Tibial artery (tissue), 4 donors: ENCODE data around the gene CIP2A.

Source experiments
- DNase-seq, 2 donors: peaks; one replicate each; pipeline ENCODE4 v3.0.0-alpha.2; 2019
- H3K27ac ChIP-seq, 2 donors: fragments of 200-600 bp; sonication (generic) in 1 of 2; 1 replicate in 1 of 2; 2 replicates in 1 of 2; pipeline ENCODE4 v1.5.1; 2018 to 2019; ENCODE audit warnings: mild to moderate bottlenecking in 1 of 2
- H3K27me3 ChIP-seq, 2 donors: fragments of 200-600 bp; sonication (generic) in 1 of 2; one replicate each; pipeline versions ENCODE4 v1.5.1 to v1.6.0; 2016 to 2019
- H3K36me3 ChIP-seq, 3 donors: fragments of 200-600 bp; sonication (generic) in 2 of 3; one replicate each; pipeline ENCODE4 v1.5.1; 2016 to 2019; ENCODE audit warnings: mild to moderate bottlenecking in 2 of 3
- H3K4me1 ChIP-seq, 4 donors: fragments of 200-600 bp; sonication (generic) in 2 of 4; 1 replicate in 3 of 4; 2 replicates in 1 of 4; pipeline ENCODE4 v1.5.1; 2016 to 2019
- H3K4me3 ChIP-seq, 2 donors: fragments of 200-600 bp; sonication (generic) in 1 of 2; 1 replicate in 1 of 2; 2 replicates in 1 of 2; pipeline ENCODE4 v1.5.1; 2018 to 2019; ENCODE audit warnings: mild to moderate bottlenecking in 2 of 2
- H3K9me3 ChIP-seq, 3 donors: fragments of 200-600 bp; sonication (generic) in 1 of 3; one replicate each; pipeline ENCODE4 v1.5.1; 2016 to 2019
- intact Hi-C: fragments of 100-400 bp; cut with DNase I; formaldehyde crosslinking; loops from one replicate; pipeline ENCODE4 v1.15.0; 2023; ENCODE audit warnings: low total_unique reads
- TF ChIP-seq, protein P1 (sequence below), 2 experiments: fragments of 200-600 bp in 1 of 2; fragments of 450-650 bp in 1 of 2; IDR thresholded peaks; one replicate each; pipeline ENCODE4 v1.5.1; 2017 to 2019; ENCODE audit warnings: antibody characterized with exemption in 2 of 2, mild to moderate bottlenecking in 1 of 2, moderate library complexity in 1 of 2

The CIP2A gene

DNA sequence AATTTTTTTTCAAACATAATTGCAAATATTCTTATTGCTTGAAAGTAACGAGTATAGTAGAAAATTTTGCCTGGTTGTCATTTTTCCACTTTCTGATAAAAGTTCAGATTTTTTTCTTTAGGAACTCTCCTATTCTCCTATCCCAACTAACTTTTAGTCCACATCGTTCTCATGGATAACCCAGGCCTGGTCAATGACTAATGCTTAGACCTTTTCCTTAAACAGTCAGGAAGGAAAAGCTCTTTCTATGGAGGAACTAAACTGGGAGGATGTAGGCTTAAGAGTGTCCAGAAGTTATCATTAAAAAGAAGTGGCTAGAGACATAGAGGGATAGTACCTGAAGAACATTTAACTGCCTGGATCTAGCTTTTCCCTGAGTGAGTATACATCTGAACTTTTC lies 26.7 kb downstream of the CIP2A start:
- H3K4me1 ChIP-seq = peaks cover 0 to 8% (median 0%) of the 10 kb centered on the region in 4 donors
- TF ChIP-seq, protein P1, sequence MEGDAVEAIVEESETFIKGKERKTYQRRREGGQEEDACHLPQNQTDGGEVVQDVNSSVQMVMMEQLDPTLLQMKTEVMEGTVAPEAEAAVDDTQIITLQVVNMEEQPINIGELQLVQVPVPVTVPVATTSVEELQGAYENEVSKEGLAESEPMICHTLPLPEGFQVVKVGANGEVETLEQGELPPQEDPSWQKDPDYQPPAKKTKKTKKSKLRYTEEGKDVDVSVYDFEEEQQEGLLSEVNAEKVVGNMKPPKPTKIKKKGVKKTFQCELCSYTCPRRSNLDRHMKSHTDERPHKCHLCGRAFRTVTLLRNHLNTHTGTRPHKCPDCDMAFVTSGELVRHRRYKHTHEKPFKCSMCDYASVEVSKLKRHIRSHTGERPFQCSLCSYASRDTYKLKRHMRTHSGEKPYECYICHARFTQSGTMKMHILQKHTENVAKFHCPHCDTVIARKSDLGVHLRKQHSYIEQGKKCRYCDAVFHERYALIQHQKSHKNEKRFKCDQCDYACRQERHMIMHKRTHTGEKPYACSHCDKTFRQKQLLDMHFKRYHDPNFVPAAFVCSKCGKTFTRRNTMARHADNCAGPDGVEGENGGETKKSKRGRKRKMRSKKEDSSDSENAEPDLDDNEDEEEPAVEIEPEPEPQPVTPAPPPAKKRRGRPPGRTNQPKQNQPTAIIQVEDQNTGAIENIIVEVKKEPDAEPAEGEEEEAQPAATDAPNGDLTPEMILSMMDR (IDR thresholded peaks at IDR 0.05) = no peak
- no peaks in the 10 kb centered on the region for H3K36me3 ChIP-seq

DNA sequence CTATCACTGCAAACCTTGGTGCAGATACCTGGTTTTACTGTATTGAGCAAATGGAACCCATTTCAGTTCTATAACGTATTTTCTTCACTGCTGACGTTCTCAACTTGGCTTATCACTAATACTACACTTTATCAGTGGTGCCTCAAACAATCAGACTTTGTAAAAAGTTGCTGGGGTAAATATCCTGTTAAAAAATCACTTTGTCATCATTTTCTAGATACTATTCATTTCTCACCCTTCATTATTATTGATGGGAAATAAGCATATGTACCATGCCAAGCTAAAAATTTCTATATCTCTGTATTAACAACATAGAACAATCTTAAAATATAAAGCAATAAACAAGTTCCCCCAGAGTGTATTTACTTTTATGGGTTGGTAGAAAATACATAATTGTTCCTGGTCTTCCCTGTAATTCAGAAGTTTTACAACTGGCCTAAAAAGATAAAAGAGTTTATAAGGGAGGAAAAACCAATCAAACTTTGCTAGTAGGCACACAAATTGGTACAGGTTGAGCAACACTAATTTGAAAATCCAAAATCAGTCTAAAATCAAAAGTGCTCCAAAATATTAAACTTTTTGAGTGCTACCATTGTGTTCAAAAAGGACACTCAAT lies 33.2 kb downstream of the CIP2A start:
- Histone ChIP-seq H3K4me1 (peaks cover 0 to 11% (median 0%) of the 10 kb centered on the region in 4 donors), H3K27me3 (no peaks in the 10 kb centered on the region), H3K4me3 (no peak overlapping the region), H3K36me3 (no peaks in the 10 kb centered on the region), H3K27ac (no peak overlapping the region), H3K9me3 (no peaks in the 10 kb centered on the region)
- no peak for DNase-seq
- intact Hi-C loops = no loop called here
- TF ChIP-seq, protein P1 (IDR thresholded peaks at IDR 0.05) = no peak

More for the DNA sequence above, 26.7 kb downstream of the CIP2A start:
- intact Hi-C loops = no loop called here
- H3K9me3 ChIP-seq = no peaks in the 10 kb centered on the region
- H3K27ac ChIP-seq = no peak overlapping the region
- H3K27me3 ChIP-seq = no peaks in the 10 kb centered on the region
- DNase-seq = no peak
- no peak overlapping the region for H3K4me3 ChIP-seq

DNA sequence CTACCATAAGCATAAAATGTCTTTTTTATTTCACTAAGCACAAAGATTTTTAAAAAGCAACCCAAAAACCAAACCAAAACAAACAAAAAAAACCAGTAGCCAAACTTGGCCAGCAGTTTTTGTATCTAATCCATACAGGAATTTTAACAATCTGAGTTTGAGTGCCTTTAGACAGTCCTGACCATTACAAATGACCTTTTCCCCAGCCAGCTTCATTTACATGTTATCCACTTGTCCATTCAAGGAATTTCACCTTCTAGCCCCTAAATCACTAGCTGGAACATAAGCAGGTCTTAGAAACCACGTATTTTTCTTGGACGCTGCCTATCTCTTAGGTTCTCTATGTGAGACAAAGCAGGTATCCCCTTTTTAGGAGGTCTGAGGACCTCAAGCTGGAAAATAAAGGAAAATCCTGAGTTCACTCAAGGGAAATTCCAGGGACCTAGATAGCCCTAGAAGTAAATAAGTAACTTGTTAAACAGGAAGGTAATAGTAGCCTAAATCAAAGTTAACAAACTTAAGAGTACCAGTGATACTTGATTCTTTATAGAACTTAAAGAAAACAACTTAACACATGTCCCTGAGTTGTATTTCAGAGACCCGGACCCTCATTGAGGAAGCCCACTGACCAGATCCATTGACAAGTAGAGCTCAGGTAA lies 34.2 kb downstream of the CIP2A start:
- no peak overlapping the region for H3K27ac ChIP-seq
- DNase-seq = no peak
- H3K4me3 ChIP-seq = no peak overlapping the region
- intact Hi-C loops = loop anchor here (5.0 kb wide), 1 partner anchor 63 kb away; no protein-coding TSS in a partner anchor
- peaks cover 0 to 11% (median 0%) of the 10 kb centered on the region in 4 donors for H3K4me1 ChIP-seq
- no peaks in the 10 kb centered on the region for H3K36me3 ChIP-seq
- H3K9me3 ChIP-seq = no peaks in the 10 kb centered on the region
- TF ChIP-seq, protein P1 (IDR thresholded peaks at IDR 0.05) = no peak
- no peaks in the 10 kb centered on the region for H3K27me3 ChIP-seq

DNA sequence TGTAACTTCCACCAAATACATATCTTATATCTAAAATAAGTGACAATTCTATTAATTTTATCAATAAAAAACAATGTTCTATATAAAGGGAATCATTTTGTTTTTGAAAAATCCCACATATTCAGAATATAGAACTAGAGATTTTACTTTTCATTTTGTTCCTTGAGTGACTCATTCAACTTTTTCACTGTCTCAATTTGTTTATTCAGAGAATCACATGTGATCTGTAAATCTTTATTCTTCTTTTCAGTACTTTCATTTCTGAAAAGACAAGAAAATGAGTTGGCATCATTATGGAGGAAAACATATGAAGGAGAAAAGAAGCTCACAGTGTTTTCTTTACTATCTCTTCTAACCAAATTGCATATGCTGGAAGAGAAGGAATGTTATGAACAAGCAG lies 35.0 kb downstream of the CIP2A start:
- TF ChIP-seq, protein P1 (IDR thresholded peaks at IDR 0.05) = no peak
- no peak for DNase-seq
- H3K27me3 ChIP-seq = no peaks in the 10 kb centered on the region
- H3K4me3 ChIP-seq = no peak overlapping the region
- H3K36me3 ChIP-seq = no peaks in the 10 kb centered on the region
- H3K4me1 ChIP-seq = peaks cover 0 to 11% (median 0%) of the 10 kb centered on the region in 4 donors
- intact Hi-C loops = loop anchor here (5.0 kb wide), 1 partner anchor 62 kb away; no protein-coding TSS in a partner anchor
- no peaks in the 10 kb centered on the region for H3K9me3 ChIP-seq
- H3K27ac ChIP-seq = no peak overlapping the region

DNA sequence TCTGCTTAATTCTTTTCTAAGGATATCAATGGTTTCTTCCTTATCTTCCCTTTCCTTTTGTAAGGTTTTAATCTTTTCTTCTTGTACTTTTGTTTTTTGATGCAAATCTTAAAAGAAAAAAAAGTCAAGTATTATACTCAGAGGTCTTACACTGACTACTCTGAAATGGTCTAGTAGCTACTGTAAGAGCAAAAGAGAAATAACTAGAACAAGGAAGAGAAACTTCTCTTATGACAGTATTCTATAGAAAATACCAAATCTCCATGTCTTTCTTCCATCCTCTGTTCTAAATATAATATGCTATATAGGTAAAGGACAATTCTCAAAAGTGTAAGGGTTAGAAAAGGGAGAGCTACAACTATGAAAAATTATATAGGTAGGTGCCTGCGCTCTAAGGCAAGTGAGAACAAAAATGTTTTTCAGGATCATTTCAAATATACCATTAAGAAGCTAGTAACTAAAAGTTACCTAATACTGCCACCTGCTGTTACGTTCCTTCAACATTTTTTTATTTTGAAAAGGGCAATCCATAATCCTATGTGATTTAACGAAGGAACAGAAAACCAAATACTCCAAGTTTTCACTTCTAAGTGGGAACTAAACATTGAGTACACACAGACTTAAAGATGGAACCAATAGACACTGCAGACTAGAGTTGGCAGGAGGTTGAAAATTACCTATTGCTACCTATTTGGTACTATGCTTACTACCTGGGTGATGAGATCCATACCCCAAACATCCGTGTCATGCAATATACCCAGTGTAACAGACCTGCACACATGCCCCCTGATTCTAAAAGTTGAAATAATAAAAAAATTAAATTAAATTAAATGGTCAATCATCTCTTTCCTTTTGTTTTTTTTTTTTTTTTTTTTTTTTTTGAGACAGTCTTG lies 36.7 kb downstream of the CIP2A start:
- H3K9me3 ChIP-seq = no peaks in the 10 kb centered on the region
- H3K4me3 ChIP-seq = no peak overlapping the region
- intact Hi-C loops = loop anchor here (5.0 kb wide), 1 partner anchor 60 kb away; no protein-coding TSS in a partner anchor
- no peak for DNase-seq
- TF ChIP-seq, protein P1 (IDR thresholded peaks at IDR 0.05) = peak; percentile 48 to 66
- peaks cover 0 to 11% (median 0%) of the 10 kb centered on the region in 4 donors for H3K4me1 ChIP-seq
- no peaks in the 10 kb centered on the region for H3K27me3 ChIP-seq
- no peak overlapping the region for H3K27ac ChIP-seq
- no peaks in the 10 kb centered on the region for H3K36me3 ChIP-seq
